HUDEP-2 (cell line): ENCODE data around the gene TREML2.

Experiments
- DNase-seq, 76 experiments: peaks; one replicate each; lab custom pipeline; 2025; ENCODE audit not compliant: unreplicated experiment in 76 of 76; lab: John Stamatoyannopoulos, UW

TREML2 gene

GRCh38 chr6:41181566-41181965, 19.4 kb downstream of the TREML2 start:
- no peak for DNase-seq

- no peak for DNase-seq
Measured at GRCh38 chr6:41179163-41179562, 21.8 kb downstream of the TREML2 start.

- no peak for DNase-seq
Measured at GRCh38 chr6:41177695-41178094, 23.3 kb downstream of the TREML2 start.

- no peak for DNase-seq
Measured at GRCh38 chr6:41177287-41177686, 23.7 kb downstream of the TREML2 start.

GRCh38 chr6:41176189-41176588, 24.8 kb downstream of the TREML2 start:
- DNase-seq: no peak

GRCh38 chr6:41175084-41175483, 25.9 kb downstream of the TREML2 start:
- DNase-seq: no peak

- DNase-seq: no peak
Measured at GRCh38 chr6:41174610-41175009, 26.3 kb downstream of the TREML2 start.

- no peak for DNase-seq
Measured at GRCh38 chr6:41171908-41172307, 29.0 kb downstream of the TREML2 start.

GRCh38 chr6:41170547-41171160, 30.3 kb downstream of the TREML2 start:
- DNase-seq: no peak

- peak in 12 of 76 experiments; percentile 10 to 37 (median 24) for DNase-seq
Measured at GRCh38 chr6:41167173-41167963, 33.6 kb downstream of the TREML2 start.

GRCh38 chr6:41164551-41165120, 36.3 kb downstream of the TREML2 start:
- no peak for DNase-seq

GRCh38 chr6:41163419-41163717, 37.6 kb downstream of the TREML2 start:
- DNase-seq: no peak

GRCh38 chr6:41162687-41163418, 38.1 kb downstream of the TREML2 start, which contains the start of gene TREM2:
Gene TREM2, minus strand, starts transcription at chr6:41163116. Its CDS starts 34 bp downstream, at chr6:41163082.
- no peak for DNase-seq

GRCh38 chr6:41161851-41162552, 38.9 kb downstream of the TREML2 start:
- DNase-seq: no peak

- no peak for DNase-seq
Measured at GRCh38 chr6:41161380-41161779, 39.6 kb downstream of the TREML2 start.

- DNase-seq: no peak
Measured at GRCh38 chr6:41160933-41161332, 40.0 kb downstream of the TREML2 start.

GRCh38 chr6:41159415-41160082, 41.4 kb downstream of the TREML2 start:
- no peak for DNase-seq

GRCh38 chr6:41157323-41157722, 43.6 kb downstream of the TREML2 start:
- no peak for DNase-seq

GRCh38 chr6:41156771-41157170, 44.2 kb downstream of the TREML2 start:
- no peak for DNase-seq

GRCh38 chr6:41156001-41156400, 44.9 kb downstream of the TREML2 start:
- DNase-seq: no peak
